ENCODE measurements around the gene KNOP1. TPM values are rescaled to one million over a fixed set of nuclear protein-coding genes. Genes with fewer than 3 reads are reported as not detected.

The KNOP1 gene
- total RNA-seq, 1 experiment from 2014 or later = 93.9 TPM

DNA sequence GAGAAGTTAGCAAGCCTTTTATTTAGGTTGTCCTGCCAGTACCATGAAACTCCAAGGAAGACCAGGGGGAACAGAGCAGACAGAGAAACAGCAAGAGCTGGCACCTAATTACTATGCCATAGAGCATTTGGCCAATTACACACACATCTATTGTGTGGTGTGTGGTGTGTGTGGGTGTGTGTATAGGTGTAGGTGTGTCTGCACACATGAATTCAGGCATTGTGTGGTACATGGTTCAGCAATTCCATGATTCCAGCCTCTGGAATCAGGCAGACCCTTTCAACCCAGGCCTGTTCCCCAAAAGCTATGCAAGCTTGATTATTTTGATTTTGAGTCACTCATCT lies 25.8 kb upstream of the KNOP1 start:
- Histone ChIP-seq H3K18ac (ENCODE audit: insufficient read length, low read depth, low read length) (no peak overlapping the region), H4K91ac (ENCODE audit: insufficient read length, low read depth, low read length) (no peak overlapping the region), H3K9ac (ENCODE audit: extremely low read depth, insufficient read length, low read length) (no peak overlapping the region), H3K9me3 (ENCODE audit: control insufficient read depth, low read depth, low read length) (no peaks in the 10 kb centered on the region), H2AFZ (ENCODE audit: low read length) (no peak overlapping the region), H2BK120ac (ENCODE audit: low read depth, low read length, poor library complexity, severe bottlenecking) (no peak overlapping the region), H3K79me2 (ENCODE audit: insufficient read depth, low read length) (no peaks in the 10 kb centered on the region), H3K23me2 (ENCODE audit: insufficient read length, low read depth, low read length, poor library complexity, severe bottlenecking) (no peaks in the 10 kb centered on the region), H2BK20ac (ENCODE audit: low read depth, low read length, poor library complexity, severe bottlenecking) (no peak overlapping the region), H2BK15ac (ENCODE audit: low read depth, low read length) (no peak overlapping the region), H3K27me3 (ENCODE audit: insufficient read depth, low read length) (no peaks in the 10 kb centered on the region), H3K23ac (ENCODE audit: insufficient read length, low read depth, low read length) (no peak overlapping the region), H3K27ac (ENCODE audit: insufficient read length, low read depth, low read length) (no peak overlapping the region), H3K14ac (ENCODE audit: insufficient read depth, low read length) (no peak overlapping the region), H3K4me1 (ENCODE audit: insufficient read depth, low read length) (no peaks in the 10 kb centered on the region), H4K8ac (replicated peaks; ENCODE audit: insufficient read length, low read depth, low read length) (no peak overlapping the region), H4K5ac (ENCODE audit: insufficient read length, low read depth, low read length) (no peak overlapping the region), H3K4ac (ENCODE audit: low read depth, low read length) (no peak overlapping the region), H3K4me2 (ENCODE audit: insufficient read depth, insufficient read length, low read length) (no peak overlapping the region), H2BK5ac (ENCODE audit: insufficient read length, low read length) (no peak overlapping the region), H3K56ac (ENCODE audit: insufficient read length, low read depth, low read length) (no peak overlapping the region), H2BK12ac (ENCODE audit: insufficient read length, low read depth, low read length) (no peak overlapping the region), H3K79me1 (ENCODE audit: insufficient read depth, low read depth, low read length, poor library complexity, severe bottlenecking) (no peaks in the 10 kb centered on the region), H4K20me1 (ENCODE audit: control insufficient read depth, insufficient read depth, insufficient read length) (no peaks in the 10 kb centered on the region), H2AK5ac (ENCODE audit: insufficient read length, low read length) (no peak overlapping the region), H3T11ph (ENCODE audit: low read length) (no peak overlapping the region)
- Mint-ChIP-seq H3K27me3 (ENCODE audit: low read depth) (no peaks in the 10 kb centered on the region), H3K9me3 (no peaks in the 10 kb centered on the region), H3K36me3 (ENCODE audit: insufficient read depth in 1 of 3, low read depth in 3 of 3) (no peaks in the 10 kb centered on the region), H3K4me1 (peaks cover 2 to 7% of the 10 kb centered on the region in 2 experiments; a peak in 2 of 4 replicates), H3K4me3 (no peak overlapping the region), H3K27ac (no peak overlapping the region)
- no peak for DNase-seq
- TF ChIP-seq, protein P1, sequence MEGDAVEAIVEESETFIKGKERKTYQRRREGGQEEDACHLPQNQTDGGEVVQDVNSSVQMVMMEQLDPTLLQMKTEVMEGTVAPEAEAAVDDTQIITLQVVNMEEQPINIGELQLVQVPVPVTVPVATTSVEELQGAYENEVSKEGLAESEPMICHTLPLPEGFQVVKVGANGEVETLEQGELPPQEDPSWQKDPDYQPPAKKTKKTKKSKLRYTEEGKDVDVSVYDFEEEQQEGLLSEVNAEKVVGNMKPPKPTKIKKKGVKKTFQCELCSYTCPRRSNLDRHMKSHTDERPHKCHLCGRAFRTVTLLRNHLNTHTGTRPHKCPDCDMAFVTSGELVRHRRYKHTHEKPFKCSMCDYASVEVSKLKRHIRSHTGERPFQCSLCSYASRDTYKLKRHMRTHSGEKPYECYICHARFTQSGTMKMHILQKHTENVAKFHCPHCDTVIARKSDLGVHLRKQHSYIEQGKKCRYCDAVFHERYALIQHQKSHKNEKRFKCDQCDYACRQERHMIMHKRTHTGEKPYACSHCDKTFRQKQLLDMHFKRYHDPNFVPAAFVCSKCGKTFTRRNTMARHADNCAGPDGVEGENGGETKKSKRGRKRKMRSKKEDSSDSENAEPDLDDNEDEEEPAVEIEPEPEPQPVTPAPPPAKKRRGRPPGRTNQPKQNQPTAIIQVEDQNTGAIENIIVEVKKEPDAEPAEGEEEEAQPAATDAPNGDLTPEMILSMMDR (conservative IDR thresholded peaks at IDR 0.05) = no peak
